Ascending aorta (tissue), 2 donors: ENCODE measurements around the gene SPRR2A. TPM values are rescaled to one million over a fixed set of nuclear protein-coding genes. Genes with fewer than 3 reads are reported as not detected.
"Not testable (repeated sequence)": the region's sequence is repeated elsewhere in the genome, so short reads cannot be mapped to it uniquely, and the experiment has no call there.

ENCODE experiments used
- DNase-seq, 2 donors: peaks; one replicate each; pipeline ENCODE4 v3.0.0-alpha.2; 2019; ENCODE audit warnings: low spot score in 2 of 2
- H3K27ac ChIP-seq, 2 donors: fragments of 200-600 bp; sonication (generic); one replicate each; pipeline ENCODE4 v1.5.1; 2016 to 2017; ENCODE audit warnings: mild to moderate bottlenecking in 1 of 2
- H3K27me3 ChIP-seq: fragments of 200-600 bp; sonication (generic); one replicate; pipeline ENCODE4 v1.5.1; 2017
- H3K36me3 ChIP-seq, 2 donors: fragments of 200-600 bp; sonication (generic); one replicate each; pipeline ENCODE4 v1.5.1; 2016
- H3K4me1 ChIP-seq, 2 donors: fragments of 200-600 bp; sonication (generic); one replicate each; pipeline ENCODE4 v1.5.1; 2016 to 2017; ENCODE audit warnings: mild to moderate bottlenecking in 1 of 2
- H3K4me3 ChIP-seq, 2 donors: fragments of 200-600 bp; sonication (generic); one replicate each; pipeline ENCODE4 v1.5.1; 2016 to 2017; ENCODE audit warnings: mild to moderate bottlenecking in 1 of 2
- H3K9me3 ChIP-seq, 2 donors: fragments of 200-600 bp; sonication (generic); one replicate each; pipeline ENCODE4 v1.5.1; 2016
- intact Hi-C: fragments of 100-400 bp; cut with DNase I; formaldehyde crosslinking; loops from one replicate; pipeline ENCODE4 v1.15.1; 2023
- total RNA-seq: library from RNA; depleted of rRNA; stranded (reverse); fragments of >200 nt; gene quantifications from one replicate; pipeline ENCODE4 v1.1.0, GENCODE V29; 2016

The SPRR2A gene
- total RNA-seq, 1 donor from 2014 or later = not detected

GRCh38 chr1:153011235-153011758 is 46.0 kb downstream of the SPRR2A start:
- H3K4me1 ChIP-seq, H3K27me3 ChIP-seq, H3K36me3 ChIP-seq, DNase-seq, intact Hi-C loops, H3K27ac ChIP-seq, H3K9me3 ChIP-seq, H3K4me3 ChIP-seq: not testable (repeated sequence)

Other genes starting within 250 kb of the SPRR2A start
- gene LCE1B, start 245.5 kb downstream of the SPRR2A start, total RNA-seq = not detected
- gene LCE1A, start 230.0 kb downstream of the SPRR2A start, total RNA-seq = not detected
- not detected for gene LCE6A, start 214.7 kb downstream of the SPRR2A start, total RNA-seq
- gene LCE7A, start 197.5 kb downstream of the SPRR2A start, total RNA-seq = not detected
- gene SMCP, start 179.2 kb downstream of the SPRR2A start, total RNA-seq = not detected
- not detected for gene IVL, start 149.0 kb downstream of the SPRR2A start, total RNA-seq
- gene SPRR5, start 110.3 kb downstream of the SPRR2A start, total RNA-seq = not detected
- not detected for gene SPRR4, start 86.9 kb downstream of the SPRR2A start, total RNA-seq
- not detected for gene SPRR1A, start 73.4 kb downstream of the SPRR2A start, total RNA-seq
- 0.53 TPM for gene SPRR3, start 55.8 kb downstream of the SPRR2A start, total RNA-seq
- not detected for gene SPRR1B, start 26.3 kb downstream of the SPRR2A start, total RNA-seq
- not detected for gene SPRR2D, start 16.4 kb downstream of the SPRR2A start, total RNA-seq
- not detected for gene SPRR2B, start 14.1 kb upstream of the SPRR2A start, total RNA-seq
- gene SPRR2E, start 37.0 kb upstream of the SPRR2A start, total RNA-seq = not detected
- gene SPRR2F, start 56.0 kb upstream of the SPRR2A start, total RNA-seq = not detected
- gene SPRR2G, start 93.4 kb upstream of the SPRR2A start, total RNA-seq = not detected
- not detected for gene LELP1, start 145.9 kb upstream of the SPRR2A start, total RNA-seq
- gene PRR9, start 160.1 kb upstream of the SPRR2A start, total RNA-seq = not detected
- not detected for gene LORICRIN, start 202.2 kb upstream of the SPRR2A start, total RNA-seq